ENCODE results near the gene DPYSL4.

GRCh38 chr10:132153616-132154217 is 33.0 kb upstream of the DPYSL4 start:
- no peak for TF ChIP-seq CTCF (IDR thresholded peaks at IDR 0.05)
- no peak for TF ChIP-seq SIN3A (IDR thresholded peaks at IDR 0.05; ENCODE audit: borderline replicate concordance, insufficient read depth, low read depth, low read length)
- TF ChIP-seq TCF7L2 (IDR thresholded peaks at IDR 0.05; ENCODE audit: low read depth, low read length), result no peak

Data from Panc1 (cell line).